Cardiac fibroblast (primary cell): ENCODE data around the gene SREBF2.

Experiments used
- DNase-seq, 2 donors: peaks; one replicate each; pipeline versions ENCODE4 v3.0.0 to v3.0.0-alpha.2; 2010; ENCODE audit warnings: low read depth in 2 of 2
- H3K4me3 ChIP-seq, 2 donors: replicated peaks in 1 of 2; 1 replicate in 1 of 2; 2 replicates in 1 of 2; pipeline ENCODE4 v1.5.1; 2011; ENCODE audit warnings: low read depth in 2 of 2, low read length in 2 of 2, mild to moderate bottlenecking in 2 of 2, moderate library complexity in 1 of 2
- CTCF ChIP-seq: IDR thresholded peaks from one replicate; pipeline ENCODE4 v1.5.1; 2011; ENCODE audit warnings: low read depth, mild to moderate bottlenecking, low read length, inconsistent platforms

Gene SREBF2

GRCh38 chr22:41820447-41820846, 12.5 kb upstream of the SREBF2 start:
- H3K4me3 ChIP-seq: no peak overlapping the region
- no peak for TF ChIP-seq CTCF
- no peak for DNase-seq

GRCh38 chr22:41821471-41822316, 11.2 kb upstream of the SREBF2 start:
- DNase-seq: no peak
- TF ChIP-seq CTCF: no peak
- no peak overlapping the region for H3K4me3 ChIP-seq

- peak; percentile 37 for TF ChIP-seq CTCF
- no peak overlapping the region for H3K4me3 ChIP-seq
- peak; percentile 68 to 81 for DNase-seq
Measured at GRCh38 chr22:41822317-41823057, 10.4 kb upstream of the SREBF2 start.

GRCh38 chr22:41823797-41824196, 9.1 kb upstream of the SREBF2 start:
- H3K4me3 ChIP-seq: no peak overlapping the region
- TF ChIP-seq CTCF: no peak
- DNase-seq: no peak

- no peak overlapping the region for H3K4me3 ChIP-seq
- peak; percentile 36 to 67 for DNase-seq
- no peak for TF ChIP-seq CTCF
Measured at GRCh38 chr22:41825376-41825775, 7.5 kb upstream of the SREBF2 start.

GRCh38 chr22:41826021-41826420, 6.9 kb upstream of the SREBF2 start:
- no peak for DNase-seq
- TF ChIP-seq CTCF: no peak
- no peak overlapping the region for H3K4me3 ChIP-seq
